ENCODE data around the gene TOMM22.
"Not testable (repeated sequence)": the region's sequence is repeated elsewhere in the genome, so short reads cannot be mapped to it uniquely, and the experiment has no call there.

The TOMM22 gene

GRCh38 chr22:38681582-38682335, at the start of gene TOMM22:
Gene TOMM22 (plus strand): TSS chr22:38681957. CDS start chr22:38681979, 22 bp downstream.
- peak; percentile 74 to 82 (median 77) for DNase-seq (ENCODE audit: low read depth in 2 of 3, low spot score in 1 of 3)

DNA sequence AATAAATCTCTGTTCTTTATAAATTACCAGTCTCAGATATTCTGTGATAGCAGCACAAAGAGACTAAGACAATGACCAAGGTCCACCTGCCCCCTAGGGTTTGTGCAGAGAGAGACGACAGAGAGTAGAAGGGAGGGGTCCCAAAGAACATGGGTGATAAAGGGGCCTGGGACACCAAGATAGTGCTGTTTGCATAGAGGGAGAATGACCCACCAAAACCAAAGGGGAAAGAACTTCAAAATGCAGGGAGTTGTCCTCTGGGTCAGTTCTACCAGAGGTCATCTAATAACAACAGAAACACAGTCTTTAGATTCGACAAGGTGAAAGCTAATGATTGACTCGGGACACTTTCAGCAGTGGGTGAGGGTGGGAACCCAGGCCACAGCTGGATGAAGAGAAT, 49.2 kb upstream of the TOMM22 start:
- DNase-seq (ENCODE audit: low read depth in 2 of 3, low spot score in 1 of 3): no peak

DNA sequence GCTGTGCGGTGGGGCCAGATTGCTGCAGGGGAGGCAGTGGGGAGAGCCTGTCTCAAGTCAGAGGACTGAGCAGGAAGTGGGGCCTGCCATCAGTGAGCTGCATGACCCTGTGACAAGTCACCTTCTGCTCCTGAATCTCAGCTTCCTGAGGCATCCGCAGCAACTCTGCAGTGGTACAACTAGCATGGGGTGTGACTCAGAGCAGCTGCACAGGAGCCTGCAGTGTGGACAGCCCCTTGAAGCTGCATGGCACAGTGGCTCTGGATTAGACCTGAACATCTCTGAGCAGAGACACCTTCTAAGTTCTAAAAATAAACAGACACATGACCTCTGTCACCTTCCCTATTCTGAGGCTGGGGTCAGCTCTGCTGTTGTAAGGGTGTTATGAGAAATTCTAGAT, 43.5 kb upstream of the TOMM22 start:
- no peak for DNase-seq (ENCODE audit: low read depth in 2 of 3, low spot score in 1 of 3)

DNA sequence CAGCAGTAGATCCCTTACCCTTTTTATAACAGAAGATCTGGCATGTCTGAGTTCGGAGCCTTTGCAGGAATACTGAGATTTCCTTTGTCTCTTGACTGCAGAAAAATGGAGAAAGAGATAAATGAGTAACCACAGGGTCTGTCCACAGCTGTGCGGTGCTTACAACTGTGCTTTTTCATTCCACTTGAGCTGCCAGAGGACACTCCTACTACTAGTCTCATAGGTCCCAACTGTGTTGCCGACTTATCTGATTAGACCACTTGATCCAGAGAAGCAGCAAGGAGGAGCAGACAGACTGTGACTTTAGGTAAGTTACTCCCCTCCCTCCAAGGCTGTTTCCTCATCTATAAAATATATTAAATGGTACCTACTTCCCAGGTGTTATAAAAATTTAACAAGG, 43.0 kb upstream of the TOMM22 start:
- DNase-seq (ENCODE audit: low read depth in 2 of 3, low spot score in 1 of 3): no peak

DNA sequence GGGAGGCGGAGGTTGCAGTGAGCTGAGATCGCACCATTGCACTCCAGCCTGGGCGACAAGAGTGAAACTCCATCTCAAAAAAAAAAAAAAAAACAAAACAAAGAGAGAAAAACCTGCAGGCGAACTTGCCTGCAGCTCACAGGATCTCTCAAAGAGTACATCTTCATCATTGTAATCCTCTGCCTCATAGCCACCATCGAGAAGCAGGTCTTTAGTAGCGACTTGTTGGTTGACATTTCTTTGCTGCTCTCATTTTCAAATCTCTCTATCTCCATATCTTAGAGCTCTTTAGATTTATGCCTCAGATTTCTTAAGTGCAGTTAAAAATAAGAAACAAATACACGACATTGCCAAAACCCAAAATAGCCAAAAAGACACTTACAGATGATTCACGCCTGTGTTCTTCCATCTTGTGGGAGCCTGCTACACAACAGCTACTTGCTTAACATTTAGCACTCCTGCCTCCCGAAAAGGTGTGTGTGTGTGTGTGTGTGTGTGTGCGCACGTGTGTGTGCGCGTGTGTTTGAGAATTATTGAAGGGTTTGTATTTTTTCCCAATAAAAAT, 40.2 kb upstream of the TOMM22 start:
- no peak for DNase-seq (ENCODE audit: low read depth in 2 of 3, low spot score in 1 of 3)

DNA sequence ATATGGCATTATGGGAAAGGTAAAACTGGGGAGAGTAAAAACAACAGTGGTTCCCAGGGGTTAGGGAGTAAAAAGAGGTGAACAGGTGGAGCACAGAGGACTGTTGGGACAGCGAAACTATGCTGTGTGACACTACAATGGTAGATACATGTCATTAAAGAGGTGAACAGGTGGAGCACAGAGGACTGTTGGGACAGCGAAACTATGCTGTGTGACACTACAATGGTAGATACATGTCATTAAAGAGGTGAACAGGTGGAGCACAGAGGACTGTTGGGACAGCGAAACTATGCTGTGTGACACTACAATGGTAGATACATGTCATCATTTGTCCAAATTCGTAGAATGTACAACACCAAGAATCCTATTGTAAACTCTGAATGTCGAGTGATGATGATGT, 37.5 kb upstream of the TOMM22 start:
- DNase-seq (ENCODE audit: low read depth in 2 of 3, low spot score in 1 of 3): not testable (repeated sequence)

- no peak for DNase-seq (ENCODE audit: low read depth in 2 of 3, low spot score in 1 of 3)
Observed at GRCh38 chr22:38645430-38645829, 36.3 kb upstream of the TOMM22 start.

- no peak for DNase-seq (ENCODE audit: low read depth in 2 of 3, low spot score in 1 of 3)
Observed at GRCh38 chr22:38649841-38650522, 31.8 kb upstream of the TOMM22 start.

DNA sequence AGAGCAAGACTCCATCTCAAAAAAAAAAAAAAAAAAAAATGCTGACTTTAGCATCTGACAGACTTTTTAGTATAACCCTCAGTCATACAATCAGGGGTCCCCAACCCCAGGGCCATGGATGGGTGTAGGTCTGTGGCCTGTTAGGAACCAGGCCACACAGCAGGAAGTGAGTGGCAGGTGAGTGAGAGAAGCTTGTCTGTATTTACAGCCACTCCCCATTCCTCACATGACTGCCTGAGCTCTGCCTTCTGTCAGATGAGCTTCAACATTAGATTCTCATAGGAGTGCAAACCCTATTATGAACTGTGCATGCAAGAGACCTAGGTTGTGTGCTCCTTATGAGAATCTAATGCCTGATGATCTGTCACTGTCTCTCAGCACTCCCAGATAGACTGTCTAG, 28.9 kb upstream of the TOMM22 start:
- no peak for DNase-seq (ENCODE audit: low read depth in 2 of 3, low spot score in 1 of 3)

GRCh38 chr22:38653741-38654140, 28.0 kb upstream of the TOMM22 start:
- no peak for DNase-seq (ENCODE audit: low read depth in 2 of 3, low spot score in 1 of 3)

DNA sequence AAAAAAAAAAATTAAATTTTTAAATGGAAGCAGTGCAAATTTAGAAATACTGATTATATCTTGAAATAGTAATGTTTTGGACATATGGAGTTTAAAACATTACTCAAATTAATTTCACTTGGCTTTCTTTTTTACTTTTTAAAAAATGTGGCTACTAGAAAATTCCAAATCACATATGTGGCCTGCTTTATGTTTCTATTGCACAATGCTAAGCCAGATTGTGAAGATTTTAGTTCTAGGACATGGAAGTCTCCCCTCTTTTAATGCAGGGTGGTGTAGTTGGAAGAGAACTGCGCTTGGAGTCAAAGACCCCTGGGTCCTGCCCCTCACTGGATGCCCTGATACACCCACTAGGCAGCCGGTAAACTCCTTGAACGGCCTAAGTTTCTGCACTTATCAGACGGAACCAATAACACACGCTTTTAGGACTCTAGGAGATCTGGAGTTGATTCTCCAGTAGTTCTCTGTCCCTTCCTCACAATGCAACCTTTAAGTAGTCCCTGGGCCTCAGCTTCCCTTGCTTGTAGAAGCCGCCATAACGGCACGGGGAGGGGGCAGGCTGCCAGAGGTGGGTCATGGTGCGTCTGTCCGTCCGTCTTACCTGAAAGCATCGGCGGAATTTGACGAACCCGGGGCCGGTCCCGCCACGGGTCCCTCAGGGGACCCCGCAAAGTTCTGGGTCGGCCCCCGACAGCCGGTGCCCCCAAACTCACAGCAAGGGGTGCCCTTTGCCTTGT, 26.1 kb upstream of the TOMM22 start:
- no peak for DNase-seq (ENCODE audit: low read depth in 2 of 3, low spot score in 1 of 3)

DNA sequence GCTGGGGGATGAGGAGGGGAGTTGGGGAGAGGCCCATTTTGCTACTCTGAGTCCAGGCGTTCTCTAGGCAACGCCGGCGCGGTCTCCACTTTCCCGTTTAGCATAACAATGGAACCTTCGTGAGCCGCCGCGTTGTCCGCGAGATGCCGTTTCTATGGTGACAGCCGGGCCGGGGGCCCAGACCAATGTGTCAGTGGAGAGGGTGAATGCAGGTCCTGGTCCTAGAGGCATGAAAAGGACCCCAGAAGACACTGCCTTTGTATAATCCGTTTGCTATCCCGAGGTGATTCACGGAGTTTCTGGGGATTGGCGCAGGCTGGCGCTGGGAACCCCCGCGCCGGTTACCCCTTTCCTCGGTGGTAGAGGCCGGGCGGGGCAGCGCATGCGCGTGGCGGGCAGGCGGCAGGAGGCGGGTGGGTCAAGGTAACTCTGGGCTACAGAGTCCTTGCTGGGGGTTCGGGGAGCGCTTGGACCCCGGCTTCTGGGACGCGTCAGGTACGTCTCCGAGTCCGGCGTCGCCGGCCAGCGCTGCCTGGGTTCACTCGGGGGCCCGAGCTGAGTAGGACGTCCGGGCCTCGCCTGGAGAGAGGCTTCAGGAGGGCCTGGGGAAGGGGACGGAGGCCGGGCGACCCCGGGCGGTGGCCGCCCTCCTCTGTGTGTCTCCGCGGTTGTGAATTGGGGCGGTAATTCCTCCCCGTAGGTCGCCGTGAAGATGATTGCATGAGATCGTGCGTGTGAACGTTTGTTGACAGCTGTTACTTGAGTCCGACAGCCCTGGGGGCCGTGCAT, 25.3 kb upstream of the TOMM22 start, which contains the start of the genes CBY1 and FAM227A:
Gene CBY1 (plus strand): TSS at position 383 of the 789 bp plus-strand sequence. CDS start 11,417 bp downstream, outside the sequence.
Gene FAM227A (minus strand): TSS at position 137 of the 789 bp plus-strand sequence. CDS start 6,224 bp downstream, outside the sequence.
- peak; percentile 67 to 84 (median 79) for DNase-seq (ENCODE audit: low read depth in 2 of 3, low spot score in 1 of 3)

DNA sequence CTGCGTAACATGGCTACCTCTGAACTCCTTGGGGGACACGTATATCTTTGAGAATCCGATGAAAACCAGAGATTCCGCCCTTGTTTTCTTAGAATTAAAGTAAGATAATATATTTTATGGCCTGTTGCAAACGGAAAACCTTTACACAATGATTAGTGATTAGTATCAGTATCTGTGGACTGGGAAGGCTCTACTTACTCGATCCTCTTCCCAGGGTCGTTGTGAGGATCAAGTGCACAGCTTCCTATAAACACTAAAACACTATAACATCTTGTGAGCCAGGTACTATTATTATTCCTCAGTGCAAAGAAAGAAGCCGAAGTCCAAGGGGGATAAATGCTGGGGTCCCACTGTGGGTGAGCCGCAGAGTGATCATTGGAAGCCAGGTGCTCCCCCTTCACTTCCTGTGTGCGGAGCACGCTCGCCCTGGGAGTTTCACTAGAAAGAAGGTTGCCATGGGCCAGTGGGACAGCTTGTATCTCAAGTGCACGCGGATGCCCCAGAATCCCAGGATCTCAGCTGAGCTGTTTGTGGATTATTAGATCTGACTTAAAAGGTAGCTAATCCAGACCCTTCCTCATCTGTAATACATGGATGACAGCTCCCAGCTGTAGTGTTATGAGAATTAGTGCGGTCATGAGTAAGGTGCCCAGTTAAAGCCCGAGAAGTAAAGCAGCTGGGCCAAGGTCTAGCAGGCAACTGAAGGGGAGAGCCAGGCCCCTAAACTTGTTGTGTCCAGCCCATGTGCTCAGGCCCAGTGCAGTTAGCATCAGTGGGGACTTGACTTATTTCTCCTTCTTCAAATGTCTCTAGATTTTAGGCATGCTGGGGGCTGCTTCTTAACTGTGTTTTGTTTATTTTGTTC, 24.5 kb upstream of the TOMM22 start:
- peak in 2 of 3 donors; percentile 25 to 30 for DNase-seq (ENCODE audit: low read depth in 2 of 3, low spot score in 1 of 3)

DNA sequence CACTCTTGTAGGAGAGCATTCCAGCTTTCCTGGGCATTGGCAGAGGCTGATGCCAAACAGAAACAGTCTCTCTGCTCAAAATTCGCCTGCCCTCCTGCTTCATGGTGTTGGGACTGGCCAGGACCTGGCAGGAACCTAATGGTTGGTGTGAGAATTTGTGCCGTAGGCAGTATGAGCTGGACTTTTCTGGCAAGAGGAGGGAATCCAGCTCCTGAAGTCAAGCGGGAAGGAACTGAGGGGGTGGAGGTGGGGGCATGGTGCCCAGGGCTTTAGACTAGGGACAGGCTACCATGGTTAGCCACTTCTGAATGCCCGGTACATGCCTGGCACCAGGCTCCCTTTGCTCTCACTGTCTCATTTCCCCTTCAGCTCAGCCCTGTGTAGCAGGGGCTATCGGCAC, 6.9 kb upstream of the TOMM22 start:
- DNase-seq (ENCODE audit: low read depth in 2 of 3, low spot score in 1 of 3): no peak

GRCh38 chr22:38675833-38676232, 5.9 kb upstream of the TOMM22 start:
- DNase-seq (ENCODE audit: low read depth in 2 of 3, low spot score in 1 of 3): no peak

DNA sequence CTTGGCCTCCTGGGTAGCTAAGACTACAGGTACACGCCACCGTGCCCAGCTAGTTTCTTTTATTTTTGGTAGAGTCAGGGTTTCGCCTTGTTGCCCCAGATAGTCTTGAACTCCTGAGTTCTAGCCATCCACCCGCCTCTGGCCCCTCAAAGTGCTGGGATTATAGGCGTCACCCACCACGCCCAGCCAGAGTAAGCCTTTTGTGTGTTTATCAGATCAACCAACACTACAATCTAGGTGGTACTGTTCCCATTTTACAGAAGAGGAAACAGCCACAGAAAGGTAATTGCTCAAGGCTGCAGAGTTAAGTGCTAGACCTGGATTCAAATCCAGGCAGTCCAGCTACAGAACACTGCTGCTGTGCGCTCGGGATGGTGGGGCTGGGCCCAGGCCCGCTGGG, 3.1 kb downstream of the TOMM22 start:
- no peak for DNase-seq (ENCODE audit: low read depth in 2 of 3, low spot score in 1 of 3)

- no peak for DNase-seq (ENCODE audit: low read depth in 2 of 3, low spot score in 1 of 3)
Observed at GRCh38 chr22:38685761-38686160, 4.0 kb downstream of the TOMM22 start.

- DNase-seq (ENCODE audit: low read depth in 2 of 3, low spot score in 1 of 3): no peak
Observed at GRCh38 chr22:38689651-38690050, 7.9 kb downstream of the TOMM22 start.

DNA sequence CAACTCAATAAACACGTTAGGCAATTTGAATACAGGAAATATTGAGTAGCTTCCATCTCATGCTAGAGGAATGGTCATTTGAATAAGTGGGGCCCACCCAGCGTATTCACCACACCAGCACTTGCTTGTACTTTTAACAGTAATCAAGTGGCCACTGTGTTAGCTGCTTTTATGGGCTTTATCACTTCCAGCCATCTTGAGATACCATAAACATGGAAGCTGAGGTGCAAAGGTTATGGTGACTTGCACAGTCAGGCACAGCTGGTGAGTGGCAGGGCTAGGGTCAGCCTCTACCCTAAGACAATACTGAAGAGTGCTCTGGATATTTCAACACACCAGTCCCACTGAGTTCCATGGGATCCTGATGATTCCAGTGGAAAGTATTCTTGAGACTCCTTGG, 12.3 kb downstream of the TOMM22 start:
- DNase-seq (ENCODE audit: low read depth in 2 of 3, low spot score in 1 of 3): no peak

DNA sequence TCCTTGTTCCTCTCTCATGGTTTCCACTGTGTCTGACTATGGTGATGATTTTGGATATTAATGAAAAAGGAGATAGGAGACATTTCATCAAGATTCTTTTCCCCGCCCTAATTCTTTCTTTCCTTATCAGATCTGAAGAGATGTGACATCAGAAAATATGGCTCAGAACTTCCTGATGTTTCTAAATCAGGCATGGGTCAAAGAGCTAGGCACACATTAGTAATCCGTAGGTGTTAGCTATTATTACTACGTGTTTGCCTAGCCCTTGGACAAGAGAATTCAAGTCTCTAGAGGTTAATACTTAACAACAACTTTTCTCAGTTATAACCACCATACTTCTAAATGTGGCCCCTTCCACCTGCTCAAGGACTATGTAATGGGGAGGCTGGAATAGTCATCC, 13.2 kb downstream of the TOMM22 start:
- DNase-seq (ENCODE audit: low read depth in 2 of 3, low spot score in 1 of 3): no peak

All from stimulated activated CD4-positive, alpha-beta T cell treated with anti-CD3 and anti-CD28 coated beads, Interleukin-12 subunit alpha, Interleukin-12 subunit beta, amount 100 ng/mL, for 48 hours (primary cell).